GM12872 (cell line): ENCODE measurements around the gene KCTD11.

ENCODE experiments used
- TF ChIP-seq, protein P1 (sequence below): IDR thresholded peaks from 3 replicates; pipeline ENCODE4 v1.5.1; 2011; ENCODE audit warnings: low read depth, mild to moderate bottlenecking, low read length, moderate library complexity; ENCODE audit not compliant: insufficient read depth

KCTD11 gene

DNA sequence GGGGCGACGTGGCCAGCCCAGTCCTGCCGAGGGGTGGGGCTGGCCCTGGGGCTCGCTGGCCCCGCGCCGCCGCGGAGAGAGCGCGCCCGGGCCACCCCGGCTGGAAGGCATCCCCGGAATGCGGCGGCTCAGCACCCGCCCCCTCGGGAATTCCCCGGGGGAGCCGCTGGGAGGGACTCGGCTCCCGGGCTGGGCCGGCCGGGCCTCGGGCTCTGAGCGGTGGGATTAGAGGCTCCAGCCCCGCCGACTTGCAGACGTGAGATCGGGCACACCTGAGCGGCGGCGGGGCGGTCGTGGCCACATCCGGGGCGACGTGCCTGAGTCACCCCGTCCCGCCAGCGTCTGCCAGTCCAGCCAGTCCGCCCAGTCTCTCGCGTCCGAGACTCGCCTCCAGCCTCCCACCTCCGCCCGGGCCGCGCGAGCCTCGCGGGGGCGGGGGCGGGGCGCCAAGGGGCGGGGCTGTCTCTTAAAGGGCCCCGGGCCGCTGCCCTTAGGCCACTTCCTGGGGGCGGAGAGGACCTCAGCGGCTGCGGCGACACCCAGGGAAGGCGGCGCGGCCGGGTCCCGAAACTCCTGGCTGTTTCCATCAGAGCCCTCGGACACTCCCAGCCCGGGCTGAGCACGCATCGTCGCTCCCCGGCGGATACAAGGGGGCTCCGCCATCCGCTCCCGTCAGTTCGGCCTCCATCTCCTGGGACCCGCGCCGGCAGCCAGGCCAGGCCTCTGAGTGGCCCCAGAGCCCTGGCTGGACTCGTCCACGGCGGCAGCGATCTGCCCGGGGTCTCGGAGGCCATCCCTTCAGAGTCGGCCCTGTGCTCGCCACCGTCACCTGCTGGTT is at the start of gene KCTD11:
KCTD11 (plus strand) TSS at position 498 of the 838 bp plus-strand sequence.
- TF ChIP-seq, protein P1, sequence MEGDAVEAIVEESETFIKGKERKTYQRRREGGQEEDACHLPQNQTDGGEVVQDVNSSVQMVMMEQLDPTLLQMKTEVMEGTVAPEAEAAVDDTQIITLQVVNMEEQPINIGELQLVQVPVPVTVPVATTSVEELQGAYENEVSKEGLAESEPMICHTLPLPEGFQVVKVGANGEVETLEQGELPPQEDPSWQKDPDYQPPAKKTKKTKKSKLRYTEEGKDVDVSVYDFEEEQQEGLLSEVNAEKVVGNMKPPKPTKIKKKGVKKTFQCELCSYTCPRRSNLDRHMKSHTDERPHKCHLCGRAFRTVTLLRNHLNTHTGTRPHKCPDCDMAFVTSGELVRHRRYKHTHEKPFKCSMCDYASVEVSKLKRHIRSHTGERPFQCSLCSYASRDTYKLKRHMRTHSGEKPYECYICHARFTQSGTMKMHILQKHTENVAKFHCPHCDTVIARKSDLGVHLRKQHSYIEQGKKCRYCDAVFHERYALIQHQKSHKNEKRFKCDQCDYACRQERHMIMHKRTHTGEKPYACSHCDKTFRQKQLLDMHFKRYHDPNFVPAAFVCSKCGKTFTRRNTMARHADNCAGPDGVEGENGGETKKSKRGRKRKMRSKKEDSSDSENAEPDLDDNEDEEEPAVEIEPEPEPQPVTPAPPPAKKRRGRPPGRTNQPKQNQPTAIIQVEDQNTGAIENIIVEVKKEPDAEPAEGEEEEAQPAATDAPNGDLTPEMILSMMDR: peak; percentile 74; the same call in 2 of the 3 replicates

DNA sequence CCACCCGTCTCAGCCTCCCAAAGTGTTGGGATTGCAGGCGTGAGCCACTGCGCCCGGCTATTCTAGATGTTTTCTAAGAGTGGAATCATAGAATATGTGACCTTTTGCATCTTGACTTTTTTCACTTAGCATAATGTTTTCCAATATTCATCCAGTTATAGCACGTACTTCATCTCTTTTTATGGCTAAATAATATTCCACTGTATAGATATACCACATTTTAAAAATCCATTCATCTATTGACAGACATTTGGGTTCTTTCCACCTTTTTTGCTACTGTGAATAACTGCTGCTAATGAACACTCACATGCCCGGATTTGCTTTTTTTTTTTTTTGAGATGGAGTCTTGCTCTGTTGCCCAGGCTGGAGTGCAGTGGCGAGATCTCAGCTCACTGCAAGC is 47.8 kb upstream of the KCTD11 start:
- TF ChIP-seq, protein P1: no peak

DNA sequence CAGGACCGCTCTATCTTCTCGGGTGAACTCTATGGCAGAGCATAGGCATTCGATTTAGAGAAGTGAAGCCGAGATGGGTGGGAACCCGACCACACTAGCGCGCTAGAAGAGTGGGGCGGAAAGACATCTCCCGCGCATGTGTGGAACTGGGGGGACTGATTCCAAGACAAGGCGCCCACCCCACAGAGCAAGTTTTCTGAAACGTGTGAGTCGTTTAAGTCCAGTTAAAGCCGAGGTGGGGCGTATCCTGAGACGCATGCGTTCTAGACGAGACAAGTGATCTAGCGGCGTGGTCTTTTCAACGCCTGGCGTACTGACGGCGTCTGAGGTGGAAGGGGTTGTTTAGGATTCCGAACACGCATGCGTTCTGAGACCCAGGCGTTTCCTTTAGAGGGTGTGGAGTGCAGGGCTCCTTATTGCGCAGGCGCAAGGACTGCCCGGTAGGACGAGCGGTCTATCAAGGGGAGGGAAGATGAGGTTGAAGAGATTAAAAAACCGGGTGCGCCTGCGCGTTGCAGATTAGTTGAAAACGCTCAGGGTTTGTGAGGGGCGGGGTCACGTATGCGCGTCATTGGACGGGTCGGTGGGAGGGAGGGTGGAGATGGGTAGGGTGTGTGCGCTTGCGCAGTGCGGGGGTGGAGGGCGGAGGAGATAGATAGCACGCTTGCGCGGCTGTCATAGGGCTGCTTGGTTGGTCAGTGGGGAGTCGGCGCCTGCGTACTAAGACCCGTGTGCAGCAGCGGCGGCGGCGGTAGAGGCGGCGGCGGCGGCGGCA is 44.9 kb upstream of the KCTD11 start, which contains the start of gene EIF5A:
EIF5A (plus strand) TSS at position 718 of the 775 bp plus-strand sequence. CDS start 2,008 bp downstream, outside the sequence.
- TF ChIP-seq, protein P1: no peak

- TF ChIP-seq, protein P1: no peak
Observed at GRCh38 chr17:7307686-7308624, 44.0 kb upstream of the KCTD11 start.

GRCh38 chr17:7308625-7309433 is 43.1 kb upstream of the KCTD11 start:
- TF ChIP-seq, protein P1: no peak

DNA sequence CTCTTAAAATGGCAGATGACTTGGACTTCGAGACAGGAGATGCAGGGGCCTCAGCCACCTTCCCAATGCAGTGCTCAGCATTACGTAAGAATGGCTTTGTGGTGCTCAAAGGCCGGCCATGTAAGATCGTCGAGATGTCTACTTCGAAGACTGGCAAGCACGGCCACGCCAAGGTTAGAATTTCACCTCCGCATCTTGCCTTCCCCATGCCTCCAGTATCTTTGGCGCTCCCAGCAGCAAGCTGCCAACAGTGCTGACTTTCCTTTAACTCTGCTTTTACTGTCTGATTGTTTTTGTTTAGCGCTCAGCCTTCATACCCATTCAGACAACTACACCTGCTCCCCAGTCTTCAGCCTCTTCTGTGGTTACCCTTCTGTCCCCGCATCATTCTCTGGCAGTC is 42.3 kb upstream of the KCTD11 start:
- TF ChIP-seq, protein P1: no peak
